H9 (cell line): ENCODE results near the gene CFAP77. TPM values are rescaled to one million over a fixed set of nuclear protein-coding genes. Genes with fewer than 3 reads are reported as not detected.

Source experiments
- DNase-seq: peaks from one replicate; pipeline ENCODE4 v3.0.0-alpha.2; 2017
- H2AFZ ChIP-seq: one replicate; pipeline ENCODE4 v1.6.1; 2013; ENCODE audit warnings: mild to moderate bottlenecking, low read length, control low read depth, moderate library complexity
- H2AK5ac ChIP-seq: 2 replicates; pipeline ENCODE4 v1.6.1; 2013; ENCODE audit warnings: low read length, control low read depth, mixed read lengths; ENCODE audit not compliant: insufficient read length
- H2BK120ac ChIP-seq: one replicate; pipeline ENCODE4 v1.6.1; 2013; ENCODE audit warnings: low read depth, mild to moderate bottlenecking, low read length, control low read depth, inconsistent platforms; ENCODE audit not compliant: poor library complexity, severe bottlenecking
- H2BK12ac ChIP-seq: 2 replicates; pipeline ENCODE4 v1.6.1; 2013; ENCODE audit warnings: low read length, control low read depth, mixed read lengths, low read depth; ENCODE audit not compliant: insufficient read length
- H2BK15ac ChIP-seq: 2 replicates; pipeline ENCODE4 v1.6.1; 2013; ENCODE audit warnings: low read depth, low read length, control low read depth
- H2BK20ac ChIP-seq: one replicate; pipeline ENCODE4 v1.6.1; 2013; ENCODE audit warnings: low read depth, mild to moderate bottlenecking, low read length, control low read depth, inconsistent platforms; ENCODE audit not compliant: poor library complexity, severe bottlenecking
- H2BK5ac ChIP-seq: 2 replicates; pipeline ENCODE4 v1.6.1; 2013; ENCODE audit warnings: low read length, control low read depth, mixed read lengths; ENCODE audit not compliant: insufficient read length
- H3K14ac ChIP-seq: 2 replicates; pipeline ENCODE4 v1.6.1; 2013; ENCODE audit warnings: low read length, control low read depth; ENCODE audit not compliant: insufficient read depth
- H3K18ac ChIP-seq: 2 replicates; pipeline ENCODE4 v1.6.1; 2013; ENCODE audit warnings: low read depth, mild to moderate bottlenecking, mixed read lengths, low read length, control low read depth; ENCODE audit not compliant: insufficient read length
- H3K23ac ChIP-seq: 2 replicates; pipeline ENCODE4 v1.6.1; 2013; ENCODE audit warnings: low read length, control low read depth, mixed read lengths, low read depth; ENCODE audit not compliant: insufficient read length
- H3K23me2 ChIP-seq: 2 replicates; pipeline ENCODE4 v1.6.1; 2013; ENCODE audit warnings: low read depth, mild to moderate bottlenecking, mixed read lengths, low read length, control low read depth; ENCODE audit not compliant: insufficient read length, poor library complexity, severe bottlenecking
- H3K27ac ChIP-seq: 2 replicates; pipeline ENCODE4 v1.5.1; 2013; ENCODE audit warnings: low read length, control low read depth, mixed read lengths, low read depth; ENCODE audit not compliant: insufficient read length
- H3K27me3 ChIP-seq: 2 replicates; pipeline ENCODE4 v1.6.1; 2013; ENCODE audit warnings: low read length, control low read depth, inconsistent platforms; ENCODE audit not compliant: insufficient read depth
- H3K4ac ChIP-seq: 2 replicates; pipeline ENCODE4 v1.6.1; 2013; ENCODE audit warnings: low read depth, mild to moderate bottlenecking, control low read depth, inconsistent platforms, low read length, moderate library complexity
- H3K4me1 ChIP-seq: 2 replicates; pipeline ENCODE4 v1.6.1; 2013; ENCODE audit warnings: low read length, control low read depth, inconsistent platforms; ENCODE audit not compliant: insufficient read depth
- H3K4me2 ChIP-seq: 2 replicates; pipeline ENCODE4 v1.6.1; 2013; ENCODE audit warnings: low read length, control low read depth, mixed read lengths; ENCODE audit not compliant: insufficient read length, insufficient read depth
- H3K56ac ChIP-seq: 2 replicates; pipeline ENCODE4 v1.6.1; 2013; ENCODE audit warnings: low read depth, mild to moderate bottlenecking, mixed read lengths, low read length, control low read depth; ENCODE audit not compliant: insufficient read length
- H3K79me1 ChIP-seq: 2 replicates; pipeline ENCODE4 v1.6.1; 2013; ENCODE audit warnings: low read depth, mild to moderate bottlenecking, moderate library complexity, low read length, control low read depth, inconsistent platforms; ENCODE audit not compliant: insufficient read depth, poor library complexity, severe bottlenecking
- H3K79me2 ChIP-seq: 2 replicates; pipeline ENCODE4 v1.6.1; 2013; ENCODE audit warnings: low read length, control low read depth, inconsistent platforms; ENCODE audit not compliant: insufficient read depth
- H3K9ac ChIP-seq: 2 replicates; pipeline ENCODE4 v1.6.1; 2013; ENCODE audit warnings: low read length, control low read depth, mixed read lengths; ENCODE audit not compliant: insufficient read length; ENCODE audit errors: extremely low read depth
- H3K9me3 ChIP-seq: one replicate; pipeline ENCODE4 v1.6.1; 2013; ENCODE audit warnings: low read depth, low read length, inconsistent platforms; ENCODE audit not compliant: control insufficient read depth
- H3T11ph ChIP-seq: one replicate; pipeline ENCODE4 v1.6.1; 2013; ENCODE audit warnings: mild to moderate bottlenecking, low read length, control low read depth, inconsistent platforms
- H4K20me1 ChIP-seq: one replicate; pipeline ENCODE4 v1.6.1; 2013; ENCODE audit not compliant: control insufficient read depth, insufficient read length, insufficient read depth
- H4K5ac ChIP-seq: 2 replicates; pipeline ENCODE4 v1.6.1; 2013; ENCODE audit warnings: low read depth, mild to moderate bottlenecking, mixed read lengths, low read length, control low read depth; ENCODE audit not compliant: insufficient read length
- H4K8ac ChIP-seq: replicated peaks from 2 replicates; pipeline ENCODE4 v1.6.1; 2013; ENCODE audit warnings: low read length, control low read depth, mixed read lengths, low read depth; ENCODE audit not compliant: insufficient read length
- H4K91ac ChIP-seq: 2 replicates; pipeline ENCODE4 v1.6.1; 2013; ENCODE audit warnings: low read depth, mild to moderate bottlenecking, moderate library complexity, mixed read lengths, low read length, control low read depth; ENCODE audit not compliant: insufficient read length
- H3K27ac Mint-ChIP-seq, 3 experiments: 2 replicates in 2 of 3; 3 replicates in 1 of 3; pipeline ENCODE4 v1.8.0; 2020 to 2021; ENCODE audit warnings: mixed read lengths in 3 of 3, mild to moderate bottlenecking in 1 of 3, moderate library complexity in 1 of 3
- H3K27me3 Mint-ChIP-seq: 2 replicates; pipeline ENCODE4 v1.8.0; 2021; ENCODE audit warnings: low read depth, mild to moderate bottlenecking, moderate library complexity, mixed read lengths
- H3K36me3 Mint-ChIP-seq, 3 experiments: 2 replicates in 2 of 3; 3 replicates in 1 of 3; pipeline ENCODE4 v1.8.0; 2020 to 2021; ENCODE audit warnings: low read depth in 3 of 3, mixed read lengths in 3 of 3; ENCODE audit not compliant: insufficient read depth in 1 of 3
- H3K4me1 Mint-ChIP-seq, 2 experiments: 2 replicates each; pipeline ENCODE4 v1.8.0; 2020; ENCODE audit warnings: mixed read lengths in 2 of 2
- H3K4me3 Mint-ChIP-seq, 2 experiments: 2 replicates in 1 of 2; 3 replicates in 1 of 2; pipeline ENCODE4 v1.8.0; 2020 to 2021; ENCODE audit warnings: mild to moderate bottlenecking in 2 of 2, mixed read lengths in 2 of 2, moderate library complexity in 1 of 2
- H3K9me3 Mint-ChIP-seq, 2 experiments: 2 replicates in 1 of 2; 3 replicates in 1 of 2; pipeline ENCODE4 v1.8.0; 2020; ENCODE audit warnings: mild to moderate bottlenecking in 2 of 2, mixed read lengths in 2 of 2, moderate library complexity in 1 of 2
- WGBS: extraction: QIAGEN DNeasy Blood & Tissue Kit; methylation state at CpG from one replicate; pipeline ENCODE4 v1.1.7; 2013; ENCODE audit warnings: missing lambda C conversion rate, low lambda C conversion rate, mixed read lengths; ENCODE audit not compliant: insufficient read length; ENCODE audit errors: extremely low coverage; 5-methylcytosine and 5-hydroxymethylcytosine counted together
- total RNA-seq: library from RNA; stranded (reverse); gene quantifications from 2 replicates; pipeline ENCODE4 v1.2.1, GENCODE V29; 2021
- TF ChIP-seq, protein P1 (sequence below): fragments of 200-600 bp; sonication (generic); conservative IDR thresholded peaks from 3 replicates; pipeline ENCODE4 v1.8.0; 2021; ENCODE audit warnings: antibody characterized with exemption, mild to moderate bottlenecking

The CFAP77 gene
- total RNA-seq, 1 experiment from 2014 or later, result 0.72 TPM

DNA sequence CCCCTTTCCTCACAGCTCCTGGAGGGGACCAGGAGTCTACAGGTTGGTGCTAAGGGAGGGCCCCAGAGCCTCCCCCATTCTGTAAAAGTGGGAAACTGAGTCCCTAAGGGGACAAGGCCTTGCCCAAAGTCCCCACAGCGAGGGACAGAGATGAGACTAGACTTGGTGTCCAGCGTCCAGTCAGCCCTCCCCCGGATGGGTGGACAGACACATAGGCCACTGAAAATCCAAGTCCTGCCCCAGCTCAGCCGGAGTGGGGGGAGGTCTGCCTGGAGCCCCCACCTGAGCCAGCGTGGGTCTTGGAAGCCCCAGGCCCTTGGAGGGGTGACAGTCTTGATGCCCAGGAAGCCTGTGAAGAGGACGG is 177.6 kb downstream of the CFAP77 start:
- WGBS, result no CpG with 5 or more reads among the region's 6 CpGs
- H3K27me3 Mint-ChIP-seq, result peaks cover 95% of the 10 kb centered on the region

More for the DNA sequence above, 177.6 kb downstream of the CFAP77 start:
- no peak overlapping the region for H4K5ac ChIP-seq
- H3K23me2 ChIP-seq, result peaks cover 23% of the 10 kb centered on the region
- H2BK15ac ChIP-seq, result no peak overlapping the region
- H3K9ac ChIP-seq, result no peak overlapping the region
- no peak overlapping the region for H2AFZ ChIP-seq
- no peak overlapping the region for H3K18ac ChIP-seq
- no peaks in the 10 kb centered on the region for H3K79me2 ChIP-seq
- Mint-ChIP-seq H3K27ac (no peak overlapping the region), H3K4me1 (peaks cover 37 to 64% of the 10 kb centered on the region in 2 experiments), H3K36me3 (no peaks in the 10 kb centered on the region), H3K9me3 (peaks cover 3 to 7% of the 10 kb centered on the region in 2 experiments; a peak in 2 of 5 replicates), H3K4me3 (no peak overlapping the region)
- no peak overlapping the region for H3K4me2 ChIP-seq
- peaks cover 7% of the 10 kb centered on the region; the same call in 1 of the 2 replicates for H3K4me1 ChIP-seq
- H4K8ac ChIP-seq, result no peak overlapping the region
- no peak overlapping the region for H2BK20ac ChIP-seq
- no peak for DNase-seq
- no peak overlapping the region for H2BK5ac ChIP-seq
- no peak overlapping the region for H3K27ac ChIP-seq
- no peak overlapping the region for H2BK120ac ChIP-seq
- no peak overlapping the region for H3K56ac ChIP-seq
- H3K27me3 ChIP-seq, result peaks cover 95% of the 10 kb centered on the region
- no peaks in the 10 kb centered on the region for H3K9me3 ChIP-seq
- no peaks in the 10 kb centered on the region for H3K79me1 ChIP-seq
- H4K91ac ChIP-seq, result no peak overlapping the region
- no peak overlapping the region for H2AK5ac ChIP-seq
- no peak overlapping the region for H2BK12ac ChIP-seq
- no peaks in the 10 kb centered on the region for H4K20me1 ChIP-seq
- no peak overlapping the region for H3K23ac ChIP-seq
- H3K4ac ChIP-seq, result no peak overlapping the region
- no peak overlapping the region for H3T11ph ChIP-seq
- TF ChIP-seq, protein P1, sequence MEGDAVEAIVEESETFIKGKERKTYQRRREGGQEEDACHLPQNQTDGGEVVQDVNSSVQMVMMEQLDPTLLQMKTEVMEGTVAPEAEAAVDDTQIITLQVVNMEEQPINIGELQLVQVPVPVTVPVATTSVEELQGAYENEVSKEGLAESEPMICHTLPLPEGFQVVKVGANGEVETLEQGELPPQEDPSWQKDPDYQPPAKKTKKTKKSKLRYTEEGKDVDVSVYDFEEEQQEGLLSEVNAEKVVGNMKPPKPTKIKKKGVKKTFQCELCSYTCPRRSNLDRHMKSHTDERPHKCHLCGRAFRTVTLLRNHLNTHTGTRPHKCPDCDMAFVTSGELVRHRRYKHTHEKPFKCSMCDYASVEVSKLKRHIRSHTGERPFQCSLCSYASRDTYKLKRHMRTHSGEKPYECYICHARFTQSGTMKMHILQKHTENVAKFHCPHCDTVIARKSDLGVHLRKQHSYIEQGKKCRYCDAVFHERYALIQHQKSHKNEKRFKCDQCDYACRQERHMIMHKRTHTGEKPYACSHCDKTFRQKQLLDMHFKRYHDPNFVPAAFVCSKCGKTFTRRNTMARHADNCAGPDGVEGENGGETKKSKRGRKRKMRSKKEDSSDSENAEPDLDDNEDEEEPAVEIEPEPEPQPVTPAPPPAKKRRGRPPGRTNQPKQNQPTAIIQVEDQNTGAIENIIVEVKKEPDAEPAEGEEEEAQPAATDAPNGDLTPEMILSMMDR, result no peak
- H3K14ac ChIP-seq, result no peak overlapping the region
